ENCODE measurements around the gene PPEF1. TPM values are rescaled to one million over a fixed set of nuclear protein-coding genes. Genes with fewer than 3 reads are reported as not detected.

PPEF1 gene
- total and polyA plus RNA-seq, 8 donors = 0.04 to 0.56 (median 0.19) TPM; not detected in 4

DNA sequence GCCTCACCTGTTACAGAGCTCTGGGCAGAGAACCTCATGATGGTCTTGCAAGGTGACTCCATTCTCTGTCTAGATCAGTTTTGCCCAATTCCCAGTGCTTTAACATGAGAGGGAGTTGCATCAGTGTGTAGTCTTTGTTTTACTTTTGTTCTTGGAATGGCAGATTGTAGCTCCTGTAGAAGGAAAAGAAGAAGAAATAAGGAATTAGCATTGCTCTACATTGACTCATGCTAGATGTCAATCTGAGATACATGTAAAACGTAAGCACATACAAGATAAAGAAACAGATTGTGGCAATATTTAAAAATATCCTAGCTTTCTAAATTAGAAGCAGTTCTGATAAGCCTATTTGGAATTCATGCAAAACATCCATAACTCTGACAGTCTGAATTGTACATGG, 16.0 kb upstream of the PPEF1 start:
- TF ChIP-seq, protein P1, sequence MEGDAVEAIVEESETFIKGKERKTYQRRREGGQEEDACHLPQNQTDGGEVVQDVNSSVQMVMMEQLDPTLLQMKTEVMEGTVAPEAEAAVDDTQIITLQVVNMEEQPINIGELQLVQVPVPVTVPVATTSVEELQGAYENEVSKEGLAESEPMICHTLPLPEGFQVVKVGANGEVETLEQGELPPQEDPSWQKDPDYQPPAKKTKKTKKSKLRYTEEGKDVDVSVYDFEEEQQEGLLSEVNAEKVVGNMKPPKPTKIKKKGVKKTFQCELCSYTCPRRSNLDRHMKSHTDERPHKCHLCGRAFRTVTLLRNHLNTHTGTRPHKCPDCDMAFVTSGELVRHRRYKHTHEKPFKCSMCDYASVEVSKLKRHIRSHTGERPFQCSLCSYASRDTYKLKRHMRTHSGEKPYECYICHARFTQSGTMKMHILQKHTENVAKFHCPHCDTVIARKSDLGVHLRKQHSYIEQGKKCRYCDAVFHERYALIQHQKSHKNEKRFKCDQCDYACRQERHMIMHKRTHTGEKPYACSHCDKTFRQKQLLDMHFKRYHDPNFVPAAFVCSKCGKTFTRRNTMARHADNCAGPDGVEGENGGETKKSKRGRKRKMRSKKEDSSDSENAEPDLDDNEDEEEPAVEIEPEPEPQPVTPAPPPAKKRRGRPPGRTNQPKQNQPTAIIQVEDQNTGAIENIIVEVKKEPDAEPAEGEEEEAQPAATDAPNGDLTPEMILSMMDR (IDR thresholded peaks at IDR 0.05) = no peak
- Histone ChIP-seq H3K4me1 (no peaks in the 10 kb centered on the region), H3K9me3 (no peaks in the 10 kb centered on the region), H3K4me3 (no peak overlapping the region), H3K27me3 (no peaks in the 10 kb centered on the region), H3K27ac (no peak overlapping the region), H3K36me3 (no peaks in the 10 kb centered on the region)
- FAIRE-seq (no peak), DNase-seq (no peak), ATAC-seq (no peak)
- intact Hi-C loops (cut with DNase I) = no loop called here
- WGBS, 2 donors = 36 to 38% methylated on average over 1 of the region's 1 CpG

- FAIRE-seq (no peak), DNase-seq (no peak), ATAC-seq (no peak)
- H3K36me3 ChIP-seq = no peaks in the 10 kb centered on the region
- 87 to 95% methylated on average over 4 of the region's 4 CpGs for WGBS, 2 donors
- H3K9me3 ChIP-seq = no peaks in the 10 kb centered on the region
- no peaks in the 10 kb centered on the region for H3K4me1 ChIP-seq
- H3K27me3 ChIP-seq = no peaks in the 10 kb centered on the region
- H3K27ac ChIP-seq = no peak overlapping the region
- no peak overlapping the region for H3K4me3 ChIP-seq
- TF ChIP-seq, protein P1 (IDR thresholded peaks at IDR 0.05) = no peak
- intact Hi-C loops (cut with DNase I) = no loop called here
Observed at GRCh38 chrX:18692541-18692940, 14.9 kb upstream of the PPEF1 start.

DNA sequence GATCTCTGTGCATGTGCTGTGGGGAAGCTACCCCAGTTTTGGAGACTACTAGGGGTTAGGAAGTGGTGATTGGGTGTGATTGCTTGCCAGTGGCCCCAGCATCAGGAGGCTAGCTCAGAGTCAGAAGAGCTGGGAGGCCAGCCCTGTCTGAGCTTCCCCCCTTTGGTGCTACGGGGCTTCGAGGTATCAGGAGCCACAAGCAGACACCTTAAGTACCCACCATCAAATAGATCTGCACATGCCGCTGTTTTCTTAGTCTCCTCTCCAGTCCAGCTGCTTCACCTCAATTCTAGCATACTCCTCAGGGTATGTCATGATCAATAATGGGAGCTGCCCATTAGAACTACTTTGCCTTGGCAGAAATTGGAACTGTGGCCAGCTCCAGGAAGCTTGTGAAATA, 10.8 kb upstream of the PPEF1 start:
- H3K27ac ChIP-seq = no peak overlapping the region
- H3K4me1 ChIP-seq = no peaks in the 10 kb centered on the region
- H3K27me3 ChIP-seq = no peaks in the 10 kb centered on the region
- WGBS, 2 donors = 77 to 87% methylated on average over 3 of the region's 3 CpGs
- FAIRE-seq = no peak
- no peaks in the 10 kb centered on the region for H3K36me3 ChIP-seq
- intact Hi-C loops (cut with DNase I) = no loop called here
- ATAC-seq = no peak
- TF ChIP-seq, protein P1 (IDR thresholded peaks at IDR 0.05) = no peak
- DNase-seq = no peak
- H3K4me3 ChIP-seq = no peak overlapping the region
- H3K9me3 ChIP-seq = no peaks in the 10 kb centered on the region

GRCh38 chrX:18698737-18699650, 8.5 kb upstream of the PPEF1 start:
- intact Hi-C loops (cut with DNase I) = no loop called here
- Histone ChIP-seq H3K4me1 (no peaks in the 10 kb centered on the region), H3K36me3 (no peaks in the 10 kb centered on the region), H3K4me3 (no peak overlapping the region), H3K9me3 (no peaks in the 10 kb centered on the region), H3K27ac (no peak overlapping the region), H3K27me3 (no peaks in the 10 kb centered on the region)
- FAIRE-seq (no peak), DNase-seq (no peak), ATAC-seq (no peak)
- TF ChIP-seq, protein P1 (IDR thresholded peaks at IDR 0.05) = no peak
- 85 to 89% methylated on average over 12 of the region's 12 CpGs for WGBS, 2 donors

Measured in pancreas (tissue), 10 donors.